Muscle of arm (tissue), 12 donors: ENCODE results near the gene FAM241A. TPM values are rescaled to one million over a fixed set of nuclear protein-coding genes. Genes with fewer than 3 reads are reported as not detected.
"Not testable (repeated sequence)": the region's sequence is repeated elsewhere in the genome, so short reads cannot be mapped to it uniquely, and the experiment has no call there.

Source experiments
- DNase-seq: peaks from one replicate; pipeline ENCODE4 v3.0.0-alpha.2; 2013
- polyA plus RNA-seq, 12 donors: library from polyadenylated mRNA; unstranded; fragments of 120-200 nt; gene quantifications; one replicate each; pipeline ENCODE4 v1.2.1, GENCODE V29; 2013; ENCODE audit not compliant: insufficient read length in 12 of 12

The FAM241A gene
- polyA plus RNA-seq, 12 donors = 3.7 to 7.8 (median 4.3) TPM; not detected in 1

DNA sequence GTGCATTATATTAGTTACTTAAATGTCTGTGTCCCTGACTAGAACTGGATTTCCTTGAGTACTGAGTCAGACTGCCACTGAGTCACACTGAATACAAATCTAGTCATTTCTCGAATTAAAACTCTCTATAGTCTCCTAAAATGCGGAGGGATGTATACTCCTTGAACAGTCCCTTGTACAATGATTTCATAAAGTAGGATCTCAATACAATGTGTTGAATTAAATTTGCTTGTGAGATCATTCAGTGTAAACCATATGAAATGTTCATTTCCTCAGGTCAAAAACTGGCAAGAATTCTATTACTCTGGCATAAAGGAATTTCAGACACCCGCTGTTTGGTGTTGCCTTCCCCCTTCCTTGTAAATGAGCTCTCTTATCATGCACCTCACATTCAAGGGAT, 17.5 kb upstream of the FAM241A start:
- no peak for DNase-seq

GRCh38 chr4:112128452-112128851, 16.8 kb upstream of the FAM241A start:
- no peak for DNase-seq

DNA sequence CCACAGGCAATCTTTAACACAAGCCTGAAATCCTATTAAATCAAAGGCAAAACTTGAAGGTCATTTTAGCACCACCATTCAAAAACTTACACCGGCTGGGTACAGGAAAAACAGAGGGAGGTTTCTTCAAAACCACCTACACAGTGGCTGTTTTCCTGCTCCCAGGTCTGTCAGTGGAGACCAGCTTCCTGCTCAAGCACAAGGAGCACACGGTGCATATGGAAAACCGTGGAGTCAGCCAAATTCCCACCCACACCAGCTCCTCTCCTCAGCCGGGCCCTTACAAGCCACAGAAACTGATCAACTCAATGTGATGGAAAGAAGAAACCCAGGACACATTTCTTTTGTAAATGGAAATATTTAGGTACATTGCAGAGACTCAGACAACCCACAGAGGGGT, 14.3 kb upstream of the FAM241A start:
- peak; percentile 54 for DNase-seq

GRCh38 chr4:112136551-112136950, 8.7 kb upstream of the FAM241A start:
- DNase-seq = no peak

GRCh38 chr4:112138538-112138937, 6.7 kb upstream of the FAM241A start:
- no peak for DNase-seq

- no peak for DNase-seq
Observed at GRCh38 chr4:112140536-112140935, 4.7 kb upstream of the FAM241A start.

DNA sequence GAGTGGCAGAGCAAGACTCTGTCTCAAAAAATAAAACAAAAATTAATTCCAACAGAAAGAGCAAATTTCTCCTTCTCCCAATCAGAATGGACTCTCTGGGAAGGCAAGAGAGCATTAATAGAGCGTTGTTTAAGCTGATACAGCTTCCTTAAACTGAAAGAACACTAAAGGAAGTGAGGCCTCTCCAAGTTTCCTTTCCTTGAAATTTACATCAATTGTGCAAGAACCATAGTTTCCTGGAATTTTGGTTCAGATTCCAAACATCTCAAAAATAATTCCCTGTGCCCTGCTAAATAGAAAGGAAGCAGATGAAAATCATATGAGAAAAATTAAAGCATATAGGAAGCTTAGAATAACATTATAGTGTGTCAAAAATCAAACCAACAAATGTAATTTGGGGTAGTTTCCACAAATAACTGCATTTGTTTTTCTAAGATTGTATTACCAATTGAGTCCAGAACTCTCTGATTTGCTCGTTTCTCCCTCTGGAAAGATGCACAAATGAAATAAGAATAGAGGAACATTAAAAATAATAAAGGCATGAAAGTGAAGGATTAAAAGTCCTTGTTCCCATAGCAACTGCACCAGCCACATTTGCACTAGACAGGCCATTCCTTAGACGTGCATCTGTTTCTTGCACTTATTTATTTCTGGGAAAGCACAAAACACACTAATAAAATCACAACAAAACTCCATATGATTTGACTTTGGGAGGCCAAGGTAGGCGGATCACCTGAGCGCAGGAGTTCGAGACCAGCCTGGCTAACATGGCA, 3.7 kb upstream of the FAM241A start:
- no peak for DNase-seq

DNA sequence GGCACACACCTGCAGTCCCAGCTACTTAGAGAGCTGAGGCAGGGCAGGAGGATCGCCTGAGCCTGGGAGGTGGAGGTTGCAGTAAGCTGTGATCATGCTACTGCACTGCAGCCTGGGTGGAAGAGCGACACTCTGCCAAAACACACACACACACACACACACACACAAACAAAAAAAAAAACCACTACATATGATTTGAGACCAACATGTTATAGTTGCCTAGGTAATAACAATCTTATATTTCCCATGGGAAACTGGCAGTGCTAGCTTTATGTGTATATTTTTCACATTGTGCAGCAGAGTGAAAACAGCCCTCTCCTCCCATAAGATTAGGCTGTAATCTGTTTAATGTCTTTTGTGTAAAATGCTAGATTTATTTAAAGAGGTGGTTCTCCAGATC, 3.1 kb upstream of the FAM241A start:
- DNase-seq = no peak

GRCh38 chr4:112143781-112144180, 1.5 kb upstream of the FAM241A start:
- DNase-seq = no peak

GRCh38 chr4:112144546-112145325, 518 bp upstream of the FAM241A start:
- DNase-seq = peak; percentile 68

DNA sequence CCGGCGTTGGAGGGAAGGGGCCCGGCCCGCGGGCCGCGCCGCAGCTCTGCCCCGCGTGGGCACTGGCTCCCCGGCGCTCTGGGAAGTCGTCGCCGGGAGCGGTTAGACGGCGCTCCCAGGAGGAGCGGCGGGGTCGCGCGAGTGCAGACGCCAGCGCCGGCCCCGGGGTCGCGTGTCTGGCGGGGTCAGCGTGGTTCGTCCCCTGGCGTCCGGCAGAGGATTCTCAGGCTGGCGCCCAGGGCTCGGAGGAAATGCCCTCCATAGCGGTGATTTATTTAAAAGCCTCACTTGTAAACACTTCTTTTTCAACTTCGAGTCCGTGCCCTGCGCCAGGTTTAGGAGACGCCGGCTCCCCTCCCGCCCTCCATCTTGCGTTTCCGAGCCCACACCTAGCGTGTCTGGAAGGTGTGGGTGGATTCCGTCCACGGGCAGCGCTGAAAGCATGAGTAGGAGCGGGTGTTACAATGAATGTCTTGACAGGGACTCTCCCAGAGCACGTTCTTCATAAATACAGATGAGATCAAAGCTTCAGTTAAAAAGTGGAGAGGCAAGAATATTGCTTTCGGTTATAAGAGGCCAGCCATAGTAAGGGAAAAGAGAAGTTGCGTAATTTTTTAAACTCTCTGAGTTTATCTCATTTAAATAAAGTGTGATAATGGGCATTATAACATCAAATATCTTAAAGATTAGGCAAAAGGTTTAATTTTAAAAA, 692 bp downstream of the FAM241A start:
- DNase-seq = peak; percentile 37

- no peak for DNase-seq
Observed at GRCh38 chr4:112146502-112146813, 1.2 kb downstream of the FAM241A start.

DNA sequence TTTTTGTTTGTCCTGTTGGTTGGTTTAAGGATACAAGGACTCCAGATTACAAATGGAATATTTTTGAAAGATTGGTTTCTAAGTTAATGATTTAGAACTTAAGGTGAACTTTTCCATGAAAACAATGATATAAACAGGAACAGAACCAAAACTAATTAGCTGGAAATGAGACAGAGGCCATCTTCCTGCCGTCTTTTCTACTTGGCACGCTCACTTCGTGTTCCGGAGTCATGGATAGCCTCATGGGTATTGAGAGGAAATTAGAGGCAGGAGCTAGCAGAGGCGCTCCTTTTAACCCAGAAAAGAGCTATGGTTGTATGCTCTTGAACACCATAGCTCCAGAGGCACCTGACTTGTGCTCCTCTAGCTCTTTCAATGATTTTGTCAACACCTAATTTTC, 2.4 kb downstream of the FAM241A start:
- no peak for DNase-seq

DNA sequence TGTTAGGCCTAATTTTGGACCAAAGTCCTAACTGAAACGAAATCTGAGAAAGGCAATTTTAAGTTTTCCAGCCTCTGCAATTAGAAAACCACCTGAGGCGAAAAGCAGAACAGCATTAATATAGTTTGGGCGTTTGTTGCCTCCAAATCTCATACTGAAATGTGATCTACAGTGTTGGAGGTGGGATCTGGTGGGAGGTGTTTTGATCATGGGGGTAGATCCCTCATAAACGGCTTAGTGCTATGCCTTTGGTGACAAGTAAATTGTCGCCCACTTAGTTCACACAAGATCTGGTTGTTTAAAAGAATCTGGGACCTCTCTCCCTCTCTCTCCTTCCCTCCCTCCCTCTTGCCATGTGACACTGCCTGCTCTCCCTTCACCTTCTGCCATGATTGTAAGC, 5.7 kb downstream of the FAM241A start:
- DNase-seq = no peak

DNA sequence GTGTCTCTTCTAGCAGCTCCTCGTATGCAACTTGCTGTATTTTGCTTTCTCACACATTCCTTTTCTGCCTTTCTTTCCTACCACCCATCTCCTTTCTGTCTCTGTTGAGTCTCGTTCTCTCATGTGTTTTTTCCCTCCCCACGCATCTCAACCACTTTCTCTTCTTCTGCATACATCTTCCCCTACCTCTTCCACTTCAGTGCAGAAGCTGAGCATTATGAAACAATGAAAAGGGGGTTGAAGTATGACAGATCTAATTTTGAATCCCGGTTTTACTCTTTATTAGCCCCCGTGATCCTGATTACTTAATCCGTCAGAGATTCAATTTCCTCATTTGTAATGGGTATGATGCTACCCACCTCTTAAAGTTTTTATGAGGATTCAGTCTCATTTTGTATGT, 7.3 kb downstream of the FAM241A start:
- DNase-seq = no peak

DNA sequence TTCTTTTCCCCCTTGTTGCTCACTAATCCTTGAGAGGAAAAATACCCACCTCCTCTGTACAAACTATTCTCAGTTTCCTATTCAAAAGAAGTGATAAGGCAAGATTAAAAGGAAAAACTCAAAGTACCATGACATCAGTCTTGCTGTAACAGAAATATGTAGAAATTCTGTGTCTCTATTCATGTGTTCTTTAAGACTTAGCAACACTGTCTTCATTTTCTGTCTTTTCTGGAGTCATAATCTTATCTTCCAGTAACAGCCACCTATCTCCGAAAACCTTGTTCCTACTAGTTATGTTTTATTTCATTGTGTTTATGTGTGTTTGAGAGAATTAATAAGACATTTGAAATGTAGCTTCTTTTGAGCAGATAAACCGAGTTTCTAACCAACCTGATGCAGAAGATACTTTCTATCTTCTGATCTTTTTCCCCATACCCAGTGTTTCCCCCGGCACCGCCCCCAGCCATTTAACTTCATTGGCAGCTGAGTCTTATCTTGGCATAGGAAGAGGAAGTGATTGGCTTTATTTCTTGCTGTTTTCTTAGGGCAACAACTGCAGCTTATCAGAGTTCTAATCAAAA, 8.0 kb downstream of the FAM241A start:
- no peak for DNase-seq

GRCh38 chr4:112156112-112156511, 10.9 kb downstream of the FAM241A start:
- DNase-seq = no peak

- DNase-seq = no peak
Observed at GRCh38 chr4:112156553-112156952, 11.3 kb downstream of the FAM241A start.

DNA sequence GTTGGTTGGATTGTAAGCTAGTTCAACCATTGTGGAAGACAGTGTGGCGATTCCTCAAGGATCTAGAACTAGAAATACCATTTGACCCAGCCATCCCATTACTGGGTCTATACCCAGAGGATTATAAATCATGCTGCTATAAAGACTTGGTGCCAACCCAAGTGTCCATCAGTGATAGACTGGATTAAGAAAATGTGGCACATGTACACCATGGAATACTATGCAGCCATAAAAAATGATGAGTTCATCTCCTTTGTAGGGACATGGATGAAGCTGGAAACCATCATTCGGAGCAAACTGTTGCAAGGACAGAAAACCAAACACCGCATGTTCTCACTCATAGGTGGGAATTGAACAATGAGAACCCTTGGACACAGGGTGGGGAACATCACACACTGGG, 18.5 kb downstream of the FAM241A start:
- not testable (repeated sequence) for DNase-seq

DNA sequence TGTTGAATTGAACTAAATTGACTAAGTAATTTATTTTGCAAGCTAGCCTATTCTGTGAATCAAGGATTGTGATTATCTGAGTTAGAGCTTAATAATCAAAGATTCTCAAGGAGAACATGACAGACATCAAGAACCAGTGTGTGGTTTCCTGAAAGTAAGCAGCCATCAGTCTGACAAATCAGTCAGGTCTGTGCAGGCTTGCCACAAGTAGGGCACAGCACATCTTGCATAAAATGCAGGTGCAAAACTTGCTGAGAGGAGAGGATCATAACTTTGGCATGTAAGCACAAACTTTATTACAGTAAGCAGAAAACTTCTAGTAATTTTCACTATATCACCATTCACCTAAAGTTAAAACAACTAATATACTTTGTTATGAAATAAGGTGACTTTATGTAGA, 22.5 kb downstream of the FAM241A start:
- no peak for DNase-seq

GRCh38 chr4:112168719-112169500, 23.7 kb downstream of the FAM241A start:
- DNase-seq = no peak
